ENCODE data around the gene DNAJC15.
"Not testable (repeated sequence)": the region's sequence is repeated elsewhere in the genome, so short reads cannot be mapped to it uniquely, and the experiment has no call there.

The DNAJC15 gene

DNA sequence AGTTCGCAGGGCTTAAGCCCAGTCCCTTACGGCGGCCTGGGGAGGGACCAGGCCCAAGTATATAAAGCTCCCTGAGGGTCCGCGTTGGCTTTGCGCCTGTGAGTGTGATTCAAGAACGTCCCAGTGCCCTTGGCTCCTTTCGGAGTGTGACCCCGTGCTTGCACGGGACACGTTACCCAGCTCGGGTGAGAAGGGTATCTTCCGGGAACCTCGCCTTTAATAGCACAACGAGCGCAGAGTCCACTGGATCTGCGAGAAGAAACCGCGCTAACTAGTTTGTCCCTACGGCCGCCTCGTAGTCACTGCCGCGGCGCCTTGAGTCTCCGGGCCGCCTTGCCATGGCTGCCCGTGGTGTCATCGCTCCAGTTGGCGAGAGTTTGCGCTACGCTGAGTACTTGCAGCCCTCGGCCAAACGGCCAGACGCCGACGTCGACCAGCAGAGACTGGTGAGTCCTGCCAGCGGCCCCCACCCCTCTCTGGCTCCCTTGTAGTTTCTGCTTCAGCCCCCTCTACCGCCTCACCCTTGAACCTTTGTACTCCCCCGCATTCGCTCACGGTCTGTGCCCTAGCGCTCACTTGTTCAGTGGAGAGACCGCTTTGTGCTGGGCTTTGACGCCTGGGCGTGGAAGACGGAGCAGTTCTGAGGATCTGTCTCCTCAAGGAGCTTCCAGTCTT is at the start of gene DNAJC15:
DNAJC15 (plus strand) TSS at position 298 of the 675 bp plus-strand sequence; CDS start at position 339, 41 bp downstream.
- peak; percentile 83 for DNase-seq

DNA sequence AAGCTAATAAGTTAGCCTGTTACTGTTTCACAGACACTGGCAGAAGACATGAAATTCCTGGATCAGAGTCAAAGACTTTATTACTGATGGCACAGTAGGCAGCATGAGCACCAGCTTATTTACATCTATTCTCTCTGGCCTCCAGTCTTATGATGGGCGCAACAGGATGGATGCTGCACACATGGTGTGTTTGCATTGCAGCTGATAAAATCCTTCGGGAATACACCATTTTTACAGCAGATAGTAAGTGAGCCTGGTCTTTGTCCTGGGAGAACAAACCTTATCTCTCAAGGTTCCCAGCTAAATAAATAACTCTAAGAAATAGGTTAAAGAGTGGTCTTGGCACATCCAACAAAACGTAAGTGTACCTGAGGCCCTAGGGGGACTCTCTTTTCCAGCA is 47.3 kb upstream of the DNAJC15 start:
- no peak for DNase-seq

DNA sequence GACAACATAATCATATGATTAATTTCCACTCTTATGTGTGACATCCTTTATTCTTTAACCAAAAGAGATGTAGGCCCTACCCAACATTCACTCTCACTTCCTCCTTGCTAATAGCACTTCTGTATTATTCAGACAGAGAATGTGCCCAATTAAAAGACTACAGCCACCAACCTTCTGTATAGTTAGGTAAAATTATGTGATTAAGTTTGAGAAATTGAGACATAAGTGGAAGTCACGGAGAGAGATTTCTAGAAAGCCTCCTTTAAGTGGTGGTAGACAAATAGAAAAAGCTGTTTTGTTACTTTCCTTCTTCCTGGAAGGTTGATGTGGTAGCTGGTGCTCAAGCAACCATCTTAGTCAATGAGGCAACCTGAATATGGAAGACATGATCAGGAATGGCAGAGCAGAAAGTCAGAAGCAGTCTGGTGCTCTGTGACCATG is 46.1 kb upstream of the DNAJC15 start:
- DNase-seq: peak; percentile 77

GRCh38 chr13:42981317-42981716 is 42.1 kb upstream of the DNAJC15 start:
- DNase-seq: no peak

GRCh38 chr13:42981853-42982252 is 41.5 kb upstream of the DNAJC15 start:
- no peak for DNase-seq

DNA sequence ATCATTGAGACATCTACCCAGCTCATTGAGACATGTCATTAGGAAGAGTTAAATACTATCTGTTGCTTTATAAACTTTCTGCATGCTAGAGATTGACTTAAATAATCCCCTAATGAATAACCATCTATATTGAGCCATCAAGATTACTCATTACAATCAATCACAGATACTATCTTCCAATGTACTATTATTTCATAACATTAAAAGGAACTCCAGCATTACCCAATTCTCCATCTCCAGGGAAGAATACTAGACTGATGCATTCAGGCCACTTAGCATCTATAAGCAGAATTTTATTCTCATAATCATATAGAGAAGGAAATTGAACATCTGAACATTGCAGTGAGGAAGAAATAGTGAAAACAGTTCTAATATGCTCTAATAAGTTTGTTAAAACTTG is 39.4 kb upstream of the DNAJC15 start:
- DNase-seq: peak; percentile 71

GRCh38 chr13:42984691-42985090 is 38.7 kb upstream of the DNAJC15 start:
- DNase-seq: peak; percentile 77

- DNase-seq: no peak
Measured at GRCh38 chr13:42985312-42986175, 37.8 kb upstream of the DNAJC15 start.

DNA sequence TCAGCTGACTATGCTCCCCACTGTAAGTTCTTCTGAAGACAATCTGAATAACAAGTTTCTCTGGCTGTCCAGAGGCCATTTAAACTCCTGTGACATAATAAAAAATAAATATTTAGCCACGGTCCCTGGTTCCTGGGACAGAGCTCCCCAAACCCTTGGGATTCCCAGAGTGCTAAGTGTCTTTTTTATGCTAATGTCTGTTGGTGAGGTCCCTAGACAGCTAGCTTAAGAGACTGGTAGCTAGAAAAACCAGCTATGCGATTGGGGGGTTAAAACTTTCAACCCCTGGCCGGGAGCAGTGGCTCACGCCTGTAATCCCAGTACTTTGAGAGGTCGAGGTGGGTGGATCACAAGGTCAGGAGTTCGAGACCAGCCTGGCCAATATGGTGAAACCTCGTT is 37.2 kb upstream of the DNAJC15 start:
- DNase-seq: no peak

- no peak for DNase-seq
Measured at GRCh38 chr13:42990291-42991232, 32.8 kb upstream of the DNAJC15 start.

- DNase-seq: not testable (repeated sequence)
Measured at GRCh38 chr13:42991233-42991897, 32.0 kb upstream of the DNAJC15 start.

- DNase-seq: peak; percentile 93
Measured at GRCh38 chr13:42991898-42992763, 31.3 kb upstream of the DNAJC15 start, which contains the start of gene EPSTI1. Gene EPSTI1, minus strand, starts transcription at chr13:42992241. Its CDS starts 76 bp downstream, at chr13:42992165.

- no peak for DNase-seq
Measured at GRCh38 chr13:42992764-42993122, 30.6 kb upstream of the DNAJC15 start.

DNA sequence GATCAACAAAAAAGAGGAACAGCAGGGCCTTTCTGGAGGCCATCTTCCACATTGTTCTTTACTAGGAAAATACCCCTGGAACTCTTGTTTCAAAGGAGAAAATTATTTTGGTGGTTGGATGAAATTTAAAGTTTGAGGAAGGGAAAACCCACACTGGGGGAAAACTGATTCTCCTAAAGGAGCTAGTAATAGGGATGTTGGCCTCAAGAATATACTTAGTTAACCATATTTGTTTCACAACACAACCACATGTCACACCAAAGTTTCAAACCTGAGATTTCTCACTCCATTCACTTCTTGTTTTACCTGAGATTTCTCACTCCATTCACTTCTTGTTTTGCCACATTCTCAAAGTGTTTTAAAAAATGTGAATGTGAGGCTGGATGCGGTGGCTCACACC is 28.5 kb upstream of the DNAJC15 start:
- DNase-seq: no peak

- DNase-seq: peak; percentile 72
Measured at GRCh38 chr13:42996584-42996983, 26.8 kb upstream of the DNAJC15 start.

- DNase-seq: no peak
Measured at GRCh38 chr13:42997381-42997780, 26.0 kb upstream of the DNAJC15 start.

DNA sequence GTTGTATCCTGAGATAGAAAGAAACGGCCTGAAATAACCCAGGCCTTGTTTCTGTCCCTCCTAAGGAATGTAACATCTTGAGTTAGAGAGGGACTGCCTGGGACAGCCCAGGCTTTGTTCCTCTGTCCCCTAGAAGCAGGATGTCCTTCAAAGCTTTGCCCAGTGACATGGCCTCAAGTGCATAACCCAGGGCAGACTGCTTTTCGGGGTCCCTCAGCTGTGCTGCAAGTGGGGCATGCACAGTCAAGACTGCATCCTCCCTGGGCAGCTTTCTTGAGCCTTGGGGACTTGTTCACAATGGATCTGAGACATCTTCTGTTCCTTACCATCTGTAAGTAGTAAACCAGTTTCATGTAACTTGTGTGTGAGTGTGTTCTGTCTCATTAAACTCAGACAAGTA is 23.9 kb upstream of the DNAJC15 start:
- no peak for DNase-seq

DNA sequence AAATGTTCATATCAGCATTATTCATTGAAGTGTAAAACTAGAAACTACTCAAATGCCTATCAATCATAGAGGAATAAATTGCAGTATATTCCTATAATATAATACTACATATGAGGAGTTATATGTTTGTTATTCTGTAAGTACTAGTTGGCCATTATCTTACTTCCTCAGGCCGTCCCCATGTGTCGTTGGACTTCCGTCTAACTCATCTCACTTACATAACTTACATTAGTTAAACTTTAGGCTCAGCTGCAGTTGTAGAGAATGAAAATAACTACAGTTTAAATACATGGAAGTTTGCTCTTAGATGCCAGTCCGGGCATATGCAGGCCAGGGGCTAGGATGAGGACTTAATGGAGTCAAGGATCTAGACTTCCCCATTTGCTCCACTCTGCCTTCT is 22.7 kb upstream of the DNAJC15 start:
- peak; percentile 36 for DNase-seq

GRCh38 chr13:43002021-43002420 is 21.4 kb upstream of the DNAJC15 start:
- no peak for DNase-seq

DNA sequence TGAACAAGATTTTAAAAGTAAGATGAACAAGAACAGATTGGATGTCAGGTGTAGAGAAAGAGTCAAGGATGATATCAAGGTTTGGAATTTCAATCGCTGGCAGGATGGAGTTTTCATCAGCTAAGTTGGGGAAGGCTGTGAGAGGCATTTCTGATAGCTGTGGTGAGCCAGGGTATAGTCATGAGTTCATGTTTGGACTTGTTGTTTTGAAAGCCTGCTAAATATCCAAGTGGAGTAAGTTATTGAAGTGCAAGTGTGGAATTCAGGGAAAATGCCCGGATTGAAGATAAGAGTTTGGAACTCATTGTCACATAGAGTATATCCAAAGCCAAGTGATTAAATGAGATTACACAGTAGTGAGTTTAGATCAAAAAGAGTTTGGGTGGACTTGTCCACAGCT is 20.4 kb upstream of the DNAJC15 start:
- DNase-seq: no peak

DNA sequence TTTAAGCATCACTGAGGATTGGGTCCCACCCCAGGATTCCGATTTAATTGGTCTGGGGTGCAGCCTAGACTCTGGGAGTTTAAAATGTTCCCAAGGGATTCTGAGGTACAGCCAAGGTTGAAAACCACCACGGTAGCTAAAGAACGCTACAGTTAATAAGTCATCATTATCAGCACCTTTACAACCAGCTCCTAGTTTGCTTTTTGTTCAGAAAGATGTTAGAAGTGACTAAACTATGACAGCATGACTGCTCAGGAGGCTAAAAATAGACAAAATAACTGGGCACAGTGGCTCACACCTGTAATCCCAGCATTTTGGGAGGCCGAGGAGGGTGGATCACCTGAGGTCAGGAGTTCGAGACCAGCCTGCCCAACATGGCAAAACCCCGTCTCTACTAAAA is 19.7 kb upstream of the DNAJC15 start:
- DNase-seq: no peak

All from inflammatory macrophage treated with lipopolysaccharide for 4 hours (primary cell).